Measurements from ENCODE around the gene FAM171A2. TPM values are rescaled to one million over a fixed set of nuclear protein-coding genes. Genes with fewer than 3 reads are reported as not detected.
A peak's percentile ranks its signal among the peaks of the same experiment; 100 is the strongest.
"Not testable (repeated sequence)": the region's sequence is repeated elsewhere in the genome, so short reads cannot be mapped to it uniquely, and the experiment has no call there.

Gene FAM171A2
- total RNA-seq: 60.8 TPM

DNA sequence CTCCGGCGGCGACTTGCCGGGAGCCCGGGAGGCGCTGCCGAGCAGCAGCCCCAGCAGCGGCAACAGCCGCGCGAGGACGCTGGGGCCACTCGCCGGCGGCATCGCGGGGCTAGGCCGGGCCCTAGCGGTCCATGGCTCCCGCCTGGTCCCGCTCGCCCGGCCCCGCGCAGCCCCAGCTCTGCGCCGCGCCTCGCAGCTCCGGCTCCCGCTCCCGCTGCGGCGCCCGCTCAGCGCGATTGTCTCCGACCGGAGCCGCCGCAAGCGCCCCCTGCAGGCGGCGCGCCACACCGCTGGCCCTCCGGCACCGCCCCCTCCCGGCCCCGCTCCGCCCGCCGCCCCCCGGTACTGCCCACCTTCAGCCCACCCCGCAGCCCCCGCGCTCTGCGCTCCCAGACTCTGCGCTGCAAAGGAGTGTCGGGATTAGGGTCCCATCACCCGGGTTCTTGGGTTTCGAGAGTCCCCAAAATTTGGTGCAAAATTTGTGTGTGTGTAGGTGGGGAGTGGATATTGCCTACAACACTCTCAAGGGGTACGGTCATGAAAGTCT lies at the start of gene FAM171A2:
Gene FAM171A2, minus strand, starts transcription at position 241 of the 547 bp plus-strand sequence. Its CDS starts 139 bp downstream, at position 102.
- DNase-seq: no peak

DNA sequence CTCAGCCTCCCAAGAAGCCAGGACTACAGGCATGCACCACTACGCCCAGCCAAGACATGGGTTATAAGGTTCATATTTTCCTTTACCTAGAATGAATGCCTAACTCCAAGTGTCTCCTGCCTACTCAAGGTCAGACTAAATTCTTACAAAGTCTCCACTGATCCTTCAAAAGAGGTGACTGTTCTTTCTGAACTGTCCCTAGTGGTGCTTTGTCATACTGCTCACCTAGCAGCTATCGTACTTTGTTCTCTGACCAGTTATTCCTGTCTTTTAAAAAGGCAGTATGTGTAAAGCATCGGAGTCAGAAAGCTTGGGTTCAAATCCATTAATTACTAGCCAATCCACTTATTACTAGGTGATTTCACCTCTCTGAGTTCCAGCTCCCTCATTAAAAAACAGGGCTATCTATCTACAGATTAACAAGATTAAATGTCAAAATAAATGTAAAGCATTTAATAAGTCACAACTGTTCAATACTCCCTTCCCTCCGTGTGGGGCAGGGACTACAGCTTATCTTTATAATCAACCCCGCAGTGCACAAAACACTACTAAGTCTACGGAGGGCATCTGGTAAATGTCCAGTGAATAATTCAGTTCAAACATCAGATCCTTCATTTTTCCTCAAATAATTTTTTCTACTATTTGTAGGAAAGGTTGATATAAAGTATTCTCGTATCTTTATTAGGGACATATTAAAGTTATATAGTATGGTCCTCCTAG lies 45.8 kb upstream of the FAM171A2 start:
- no peak for DNase-seq

DNA sequence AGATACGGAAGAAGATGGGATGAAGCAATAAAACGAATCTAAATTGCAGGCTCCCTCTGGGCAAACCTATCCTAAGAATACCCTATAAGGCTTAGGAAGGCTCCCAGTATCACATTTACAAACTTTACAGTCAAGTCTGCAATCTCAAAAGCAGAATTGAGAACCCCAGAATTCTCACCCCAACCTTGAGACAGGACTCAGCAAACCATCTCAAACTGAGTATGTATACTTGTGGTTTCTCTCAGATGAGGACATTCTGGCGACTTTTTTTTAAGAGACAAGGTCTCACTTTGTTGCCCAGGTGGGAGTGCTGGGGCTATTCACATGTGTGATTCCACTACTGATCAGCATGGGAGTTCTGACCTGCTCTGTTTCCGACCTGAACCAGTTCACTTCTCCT lies 45.1 kb upstream of the FAM171A2 start:
- no peak for DNase-seq

DNA sequence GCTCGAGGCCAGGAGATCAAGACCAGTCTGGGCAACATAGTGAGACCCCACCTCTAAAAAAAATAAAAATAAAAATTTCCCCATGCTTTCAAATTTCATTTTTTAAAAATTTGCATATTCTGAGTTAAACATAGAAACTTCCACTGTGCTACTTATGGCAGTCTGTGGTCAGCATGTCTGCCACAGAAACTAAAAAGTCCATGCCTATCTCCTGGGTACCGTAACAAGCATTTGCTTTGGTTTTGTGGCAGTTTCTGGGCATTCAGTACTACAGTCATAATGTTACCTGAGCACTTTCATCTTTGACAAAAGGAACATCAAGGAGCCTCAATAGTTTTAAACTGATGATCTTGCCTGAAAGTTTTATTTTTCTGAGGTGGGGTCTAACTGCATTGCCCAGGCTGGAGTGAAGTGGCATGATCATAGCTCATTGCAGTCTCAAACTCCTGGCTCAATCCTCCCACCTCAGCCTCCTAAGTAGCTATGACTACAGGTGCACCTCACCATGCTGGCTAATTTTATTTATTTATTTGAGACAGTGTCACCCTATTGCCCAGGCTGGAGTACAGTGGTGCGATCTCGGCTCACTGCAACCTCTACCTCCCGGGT lies 39.0 kb upstream of the FAM171A2 start:
- no peak for DNase-seq

DNA sequence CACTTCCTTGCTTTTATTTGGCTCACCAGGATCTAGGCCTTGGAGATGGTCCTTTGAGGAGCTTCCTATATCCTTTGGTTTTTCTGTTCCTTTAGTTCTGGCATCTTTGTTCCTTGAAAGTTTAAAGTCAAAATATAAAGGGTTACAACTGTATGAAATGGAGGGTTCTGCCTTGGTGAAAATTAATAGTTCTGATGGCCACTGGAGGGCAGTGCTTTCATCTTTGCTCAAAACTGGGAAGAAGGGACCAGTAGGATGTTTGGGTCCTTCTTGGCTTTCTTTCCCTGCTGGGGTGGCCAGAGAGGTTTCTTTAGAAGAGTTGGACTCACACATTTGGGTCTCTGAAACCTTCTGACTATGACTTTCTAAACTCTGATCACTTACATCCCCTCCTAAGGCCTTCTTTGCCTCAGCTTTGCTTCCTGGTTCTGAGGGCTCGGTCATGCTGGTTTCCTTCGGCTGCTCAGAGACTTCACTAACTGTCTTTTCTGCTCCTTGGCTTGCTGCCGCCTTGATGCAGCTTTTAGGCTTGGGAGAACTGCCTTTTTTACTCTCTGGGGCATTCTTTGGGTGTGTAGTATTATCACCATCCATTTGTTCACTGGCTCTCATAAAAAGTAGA lies 36.7 kb upstream of the FAM171A2 start:
- no peak for DNase-seq

DNA sequence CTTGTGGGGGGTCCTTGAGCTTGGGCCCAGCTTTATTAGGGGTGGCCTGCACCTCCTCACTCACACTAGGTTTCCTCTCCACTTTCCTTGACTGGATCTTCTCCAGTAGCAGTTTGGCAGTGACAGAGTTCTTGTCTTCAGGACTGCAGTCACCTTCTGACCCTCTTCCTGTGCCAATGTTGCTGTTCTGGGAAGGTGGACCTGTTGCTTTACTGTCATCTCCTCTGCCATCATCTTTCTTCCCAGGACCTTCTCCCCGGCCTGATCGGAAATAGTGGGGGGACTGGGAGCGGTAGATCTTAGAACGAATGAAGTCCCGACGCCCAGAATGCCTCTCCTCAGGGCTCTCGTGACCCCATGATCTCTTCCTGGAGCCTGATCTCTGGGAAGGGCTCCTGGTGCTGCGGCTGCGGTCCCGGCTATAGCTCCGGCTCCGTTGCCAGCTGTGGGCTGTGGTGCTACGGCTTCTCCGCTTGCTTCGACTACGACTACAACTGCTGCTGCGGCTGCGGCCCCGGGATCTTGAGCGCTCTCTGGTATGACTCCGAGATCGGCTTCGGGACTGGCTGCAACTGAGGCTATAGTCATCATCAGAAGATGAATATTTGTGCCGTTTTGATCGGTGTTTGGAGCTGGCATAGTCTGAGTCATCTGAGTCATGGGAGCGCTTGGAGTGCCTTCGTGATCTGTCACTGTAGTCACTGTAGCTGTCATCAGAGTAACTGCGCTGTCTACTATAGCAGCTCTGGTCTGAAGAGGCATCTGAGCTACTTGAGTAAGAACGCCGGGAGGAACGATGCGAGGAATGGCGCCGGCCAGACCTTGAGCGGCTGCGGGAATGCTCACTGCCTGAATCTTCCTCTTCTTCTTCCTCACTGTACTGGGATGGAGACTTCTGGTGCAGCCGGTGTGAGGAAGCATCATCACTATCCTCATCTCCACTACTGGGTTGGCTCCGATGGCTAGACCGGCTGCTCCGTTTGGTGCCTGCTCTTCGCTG lies 35.3 kb upstream of the FAM171A2 start:
- DNase-seq: no peak

DNA sequence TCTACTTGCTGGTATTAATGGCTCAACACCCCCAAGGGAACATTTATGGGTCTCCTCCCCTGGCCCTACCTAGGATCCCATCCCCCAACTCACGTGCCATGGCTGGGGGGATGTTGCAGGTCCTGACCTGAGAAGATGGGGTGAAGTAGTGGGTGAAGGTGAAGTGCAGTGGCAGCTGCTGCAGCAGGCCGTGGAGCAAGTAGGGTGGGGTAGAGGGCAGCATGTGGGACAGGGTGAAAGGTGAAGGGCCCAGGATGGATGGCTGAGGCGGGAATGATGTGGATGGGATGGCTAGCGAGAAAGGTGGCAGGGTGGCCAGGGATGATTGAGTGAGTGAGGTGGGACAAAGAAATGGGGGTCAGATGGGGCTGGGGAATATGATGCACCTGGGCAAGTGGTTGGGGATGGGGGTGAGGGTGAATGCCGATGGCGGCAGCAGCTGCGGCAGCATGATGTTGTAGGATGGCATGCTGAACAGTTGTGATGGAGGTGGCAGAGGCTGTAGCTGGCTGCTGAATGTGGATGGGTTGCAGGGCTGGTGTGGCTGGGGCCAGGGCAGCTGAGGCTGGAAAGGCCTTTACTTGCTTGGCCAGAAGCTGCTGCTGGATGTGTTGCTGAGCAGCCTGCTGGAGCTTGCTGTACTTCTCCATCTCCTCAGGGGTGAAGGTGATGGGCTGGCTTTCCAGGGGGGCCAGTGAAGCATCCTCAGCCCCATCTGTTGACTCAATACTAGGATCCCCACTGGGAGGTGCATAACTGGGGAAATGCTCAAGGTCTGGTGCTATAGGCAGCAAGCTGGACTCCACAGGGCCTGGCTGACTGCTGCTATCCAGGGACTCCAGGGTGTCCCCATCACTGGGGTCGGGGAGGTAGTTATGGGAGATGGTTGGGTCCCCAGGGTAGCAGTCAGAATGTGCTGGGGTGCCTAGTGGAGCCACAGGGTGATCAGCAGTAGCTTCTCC lies 34.1 kb upstream of the FAM171A2 start:
- no peak for DNase-seq

DNA sequence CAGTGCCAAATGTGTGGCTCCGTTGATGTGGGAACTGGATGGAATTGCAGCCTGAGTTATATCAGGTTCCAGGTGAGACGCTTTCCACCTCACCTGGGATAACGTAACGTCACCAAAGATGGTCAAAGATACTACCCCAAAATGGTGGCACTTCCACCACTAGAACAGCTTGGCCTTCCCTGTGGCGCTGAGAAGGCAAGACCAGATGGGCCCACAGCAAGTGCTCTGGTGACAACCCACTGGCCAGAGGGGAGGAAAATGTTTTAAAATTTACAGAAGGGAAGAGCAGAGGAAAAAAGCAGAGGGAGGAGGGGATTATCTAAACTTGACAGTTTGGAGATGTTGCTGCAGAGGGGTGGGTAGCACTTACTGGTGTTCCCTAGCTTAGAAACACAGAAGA lies 33.3 kb upstream of the FAM171A2 start:
- no peak for DNase-seq

DNA sequence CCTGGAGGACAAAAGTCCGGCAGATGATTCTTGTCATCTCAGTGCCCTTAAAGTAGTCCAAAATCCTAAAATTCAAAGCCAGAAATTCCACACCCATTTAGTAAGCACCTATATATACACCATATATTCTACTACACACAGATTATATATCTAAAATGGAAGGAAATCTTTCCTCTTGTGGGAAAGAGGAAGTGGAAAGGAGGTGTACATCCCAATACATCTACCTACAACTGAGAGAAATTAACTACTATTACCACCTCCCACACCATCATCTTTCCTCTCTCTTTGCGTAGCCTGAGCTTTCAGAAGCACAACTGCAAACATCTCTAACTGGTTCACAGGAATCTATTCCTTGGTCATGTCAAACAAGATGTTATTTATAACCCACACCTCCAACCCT lies 31.2 kb upstream of the FAM171A2 start:
- DNase-seq: no peak

DNA sequence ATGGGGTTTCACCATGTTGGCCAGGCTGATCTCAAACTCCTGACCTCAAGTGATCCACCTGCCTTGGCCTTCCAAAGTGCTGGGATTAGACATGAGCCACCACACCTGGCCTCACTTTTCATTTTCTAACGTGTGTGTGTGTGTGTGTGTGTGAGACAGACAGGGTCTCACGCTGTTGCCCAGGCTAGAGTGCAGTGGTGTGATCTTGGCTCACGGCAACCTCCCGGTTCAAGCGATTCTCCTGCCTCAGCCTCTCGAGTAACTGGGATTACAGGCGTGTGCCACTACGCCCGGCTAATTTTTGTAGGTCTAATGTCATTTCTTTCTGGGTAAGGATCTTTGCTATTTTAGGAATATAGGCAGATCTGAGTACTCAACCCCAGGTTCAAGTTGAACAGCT lies 30.5 kb upstream of the FAM171A2 start:
- DNase-seq: not testable (repeated sequence)

DNA sequence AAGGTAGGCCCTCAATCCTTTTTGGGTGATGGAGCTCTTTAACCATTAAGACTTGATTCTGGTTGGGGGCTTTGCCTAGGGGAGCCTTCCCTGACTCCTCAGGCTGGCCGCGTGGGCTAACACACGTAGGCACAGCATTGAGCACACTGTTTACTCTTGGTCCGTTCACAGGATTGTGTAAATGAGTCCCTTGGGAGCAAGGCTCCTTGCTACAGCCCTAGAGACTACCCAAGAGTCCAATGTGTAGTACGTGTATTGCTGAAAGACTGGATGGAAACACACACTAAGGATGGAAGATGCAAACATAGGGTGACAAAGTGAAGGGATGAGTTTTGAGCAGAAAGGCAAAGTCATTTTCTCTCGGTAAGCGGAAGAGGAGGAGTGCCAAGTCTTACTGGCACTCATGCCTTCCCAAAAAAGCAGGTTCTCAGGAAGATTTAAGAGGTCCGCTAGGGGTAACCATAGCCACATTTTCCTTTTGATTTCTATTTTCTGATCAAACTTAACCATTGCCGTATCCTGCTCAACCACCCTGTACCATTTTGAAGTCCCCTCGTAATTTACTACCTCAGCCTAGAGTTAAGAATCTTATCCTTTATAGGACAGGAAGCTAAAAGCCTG lies 26.7 kb upstream of the FAM171A2 start:
- no peak for DNase-seq

DNA sequence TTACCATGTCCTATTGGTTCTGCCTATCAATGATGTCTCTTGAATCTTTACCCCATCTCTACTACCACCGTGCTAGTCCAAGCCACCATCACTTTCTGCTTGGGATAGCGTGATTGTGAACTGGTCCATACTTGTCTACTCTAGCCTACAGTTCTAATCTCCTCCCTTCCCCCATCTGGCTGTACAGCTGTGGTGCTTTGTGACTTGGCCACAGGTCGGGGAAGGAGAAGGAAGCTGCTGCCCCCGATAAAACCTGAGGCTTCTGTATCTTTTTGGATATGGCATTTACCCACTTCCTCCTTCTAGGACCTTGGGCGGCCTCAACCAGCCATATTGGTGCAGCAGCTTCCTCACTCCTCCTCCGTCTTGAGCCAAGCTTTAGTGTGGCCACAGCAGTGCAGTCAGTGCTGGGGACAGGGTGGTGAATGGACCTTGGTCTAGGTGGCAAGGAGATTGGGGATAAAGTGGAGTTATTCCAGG lies 26.1 kb upstream of the FAM171A2 start:
- DNase-seq: no peak

DNA sequence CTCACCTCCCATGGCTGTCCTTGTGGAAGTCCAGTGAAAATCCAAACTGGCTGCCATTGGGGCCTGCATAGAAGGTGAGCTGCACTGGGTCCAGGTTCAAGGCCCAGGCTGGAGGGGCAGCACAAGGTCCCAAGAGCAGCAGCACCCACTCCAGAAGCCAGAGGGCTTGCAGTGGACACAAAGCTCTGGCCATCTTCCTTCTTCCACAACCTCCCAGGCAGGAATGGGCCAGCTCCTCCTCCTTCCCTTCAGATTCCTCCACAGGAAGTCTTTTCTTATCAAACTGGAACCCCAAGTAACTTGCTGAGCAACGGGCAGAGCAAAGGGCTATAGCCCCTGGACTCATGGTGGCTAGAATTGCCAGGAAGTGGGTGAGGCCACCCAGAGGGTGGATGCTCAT lies 25.6 kb upstream of the FAM171A2 start, which contains the start of gene ITGA2B:
Gene ITGA2B, minus strand, starts transcription at position 369 of the 400 bp plus-strand sequence. Its CDS starts 176 bp downstream, at position 193.
- DNase-seq: no peak

DNA sequence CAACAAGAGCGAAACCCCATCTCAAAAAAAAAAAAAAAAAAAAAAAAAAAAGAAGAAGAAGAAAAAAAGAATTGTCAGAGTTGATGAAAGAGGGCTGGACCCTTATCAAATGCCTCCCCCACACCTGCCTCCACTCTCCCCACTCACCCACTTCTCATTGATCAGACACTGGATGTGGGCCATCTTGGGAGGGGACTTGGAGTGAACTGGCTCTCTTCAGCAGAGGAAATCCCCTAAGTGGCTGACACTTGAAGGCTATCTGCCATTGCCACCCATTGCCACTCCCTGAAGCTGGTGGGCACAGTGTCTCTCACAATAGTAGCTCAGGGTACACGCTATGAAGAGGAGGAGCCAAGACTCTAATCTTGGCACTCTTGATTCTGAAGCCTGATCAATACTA lies 24.2 kb upstream of the FAM171A2 start:
- no peak for DNase-seq

DNA sequence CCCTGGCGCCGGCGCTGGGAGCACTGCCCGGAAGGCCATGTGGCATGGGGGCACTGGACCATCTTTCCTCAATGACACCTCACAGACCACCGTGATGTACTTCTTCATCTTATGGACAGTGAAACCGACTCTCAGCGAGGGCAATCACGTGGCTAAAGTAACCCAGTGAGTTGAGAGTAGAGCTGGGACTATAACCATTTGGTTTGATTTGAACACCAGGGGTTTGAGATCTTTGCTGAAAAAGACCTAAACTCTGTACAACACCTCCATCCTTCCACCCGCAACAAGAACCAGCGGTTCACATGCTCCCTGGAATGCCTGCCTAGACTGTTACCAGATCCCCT lies 22.5 kb upstream of the FAM171A2 start:
- DNase-seq: no peak

DNA sequence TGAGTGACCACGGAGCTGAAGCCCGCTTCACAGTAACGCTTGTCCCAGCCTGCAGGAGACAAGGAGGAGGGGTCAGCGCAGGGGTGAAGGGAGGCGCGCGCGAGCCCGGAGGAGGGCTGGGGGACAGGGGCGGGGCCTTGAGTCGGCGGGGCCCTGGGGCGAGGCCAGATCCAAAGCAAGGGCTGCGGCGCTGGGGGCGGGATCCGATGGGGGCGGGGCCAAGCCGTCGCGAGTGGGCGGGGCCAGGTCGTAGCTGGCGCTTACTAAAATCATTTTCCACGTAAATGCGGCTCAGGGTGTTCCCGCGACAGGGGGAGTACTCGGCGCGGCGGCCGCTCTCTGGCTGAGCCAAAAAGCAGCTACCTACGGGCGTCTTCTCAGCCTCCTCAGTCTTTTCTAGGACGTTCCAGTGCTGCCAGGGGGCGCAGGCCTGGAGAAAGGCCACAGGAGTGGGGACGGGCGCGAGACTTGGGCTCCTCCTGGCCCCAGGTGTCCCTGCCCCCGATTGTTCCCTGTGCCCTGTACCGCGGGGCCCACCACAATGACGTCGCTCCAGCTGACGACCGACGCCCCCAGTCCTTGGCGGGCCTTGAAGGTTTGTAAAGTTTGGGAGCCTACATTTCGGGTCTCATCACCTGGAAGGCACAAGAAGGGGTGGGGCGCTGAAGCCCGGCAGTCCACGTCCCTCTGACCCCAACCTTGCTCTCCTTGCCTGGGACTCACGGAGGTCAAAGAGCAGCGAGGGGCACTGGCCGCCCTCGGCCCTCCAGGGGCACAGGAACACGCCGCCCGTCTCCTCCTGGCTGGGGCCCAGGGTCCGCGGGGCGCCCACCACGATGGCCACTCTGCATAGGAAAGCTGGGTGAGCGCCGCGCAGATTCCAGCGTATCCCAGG lies 21.9 kb upstream of the FAM171A2 start:
- DNase-seq: peak; percentile 62

DNA sequence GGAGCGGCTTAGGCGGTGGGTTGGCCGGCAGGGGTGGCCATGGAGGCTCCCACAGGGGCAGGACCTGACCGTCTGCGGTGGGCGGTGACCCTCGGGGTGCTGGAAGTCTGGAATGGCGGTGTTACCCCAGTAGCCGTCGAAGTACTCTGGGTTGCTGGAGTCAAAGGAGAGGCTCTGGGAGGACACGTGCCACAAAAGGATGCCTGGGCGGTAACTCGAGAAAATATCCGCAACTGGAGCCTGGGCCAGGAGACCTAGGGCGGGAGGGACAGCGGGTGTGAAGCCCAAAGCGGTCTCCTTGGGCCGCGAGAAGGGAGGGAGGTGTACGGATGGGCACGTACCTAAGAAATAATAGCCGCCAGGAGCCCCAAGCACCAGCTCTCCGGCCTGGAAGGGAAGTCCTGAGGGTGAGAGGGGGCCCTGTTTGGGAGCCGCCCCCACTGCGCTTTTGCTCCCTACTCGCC lies 21.2 kb upstream of the FAM171A2 start:
- no peak for DNase-seq

DNA sequence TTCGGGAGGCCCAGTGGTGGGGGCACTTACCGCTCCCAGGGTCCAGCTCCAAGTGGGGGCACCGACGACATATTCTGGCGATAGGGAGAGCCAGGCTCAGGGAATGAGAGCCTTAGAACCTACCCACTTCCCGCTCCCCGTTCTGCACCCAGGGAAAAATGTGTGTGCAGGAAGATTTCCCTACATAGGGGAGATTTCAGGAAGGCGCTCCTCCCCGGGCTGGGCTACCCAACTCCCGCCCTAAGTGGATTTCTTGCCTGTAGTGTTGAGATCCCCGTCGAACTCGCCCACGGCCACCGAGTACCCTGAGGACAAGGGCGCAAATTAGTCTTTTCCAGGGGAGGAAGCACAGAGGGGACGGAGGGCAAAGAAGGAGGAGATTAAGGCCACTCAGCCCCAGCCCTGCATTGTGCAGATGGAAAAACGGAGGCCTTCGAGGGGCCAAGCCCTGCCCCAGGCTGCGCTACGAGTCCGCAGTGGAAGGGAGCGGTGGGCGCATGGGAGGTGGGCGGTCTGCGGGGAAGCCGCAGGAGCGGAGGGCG lies 20.7 kb upstream of the FAM171A2 start:
- no peak for DNase-seq

DNA sequence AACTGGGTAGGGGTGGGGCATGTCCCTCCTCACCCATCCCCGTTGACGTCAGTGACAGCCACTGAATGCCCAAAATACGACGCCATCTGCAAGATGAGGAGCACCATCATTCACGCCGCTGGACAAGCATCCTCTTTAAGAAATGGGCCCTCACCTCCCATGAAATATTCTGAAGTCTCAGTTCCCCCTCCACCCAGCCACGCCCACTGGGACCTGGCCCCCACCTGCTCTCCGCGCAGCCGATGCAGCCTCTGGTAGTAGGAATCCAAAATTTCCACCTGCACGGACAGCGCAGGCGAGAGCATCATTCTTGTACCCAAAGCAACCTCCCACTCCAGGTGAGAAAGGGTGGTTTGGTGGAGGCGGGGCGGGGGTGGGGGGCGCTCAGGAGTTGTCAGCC lies 20.2 kb upstream of the FAM171A2 start:
- no peak for DNase-seq
